K562 (cell line): ENCODE data around the gene ARPC1A. TPM values are rescaled to one million over a fixed set of nuclear protein-coding genes. Genes with fewer than 3 reads are reported as not detected.
A peak's percentile ranks its signal among the peaks of the same experiment; 100 is the strongest.

Experiments used
- E2F1 ChIP-seq: sonication (generic); formaldehyde crosslinking; IDR thresholded peaks from 2 replicates; pipeline ENCODE4 v1.8.1; 2023; ENCODE audit warnings: mild to moderate bottlenecking, missing genetic modification reagents, moderate library complexity
- ESRRB ChIP-seq: fragments of 250-450 bp; sonication (Bioruptor Pico); IDR thresholded peaks from 2 replicates; pipeline ENCODE4 v1.5.0; 2020; ENCODE audit warnings: mild to moderate bottlenecking, moderate library complexity, borderline replicate concordance
- POLR2B ChIP-seq: fragments of 450-650 bp; IDR thresholded peaks from 2 replicates; pipeline ENCODE4 v1.6.1; 2018; ENCODE audit warnings: low read depth; ENCODE audit not compliant: partially characterized antibody
- TRIM24 ChIP-seq, 2 experiments: fragments of 450-650 bp; IDR thresholded peaks; 2 replicates each; pipeline ENCODE4 v1.6.1; 2016
- ZNF407 ChIP-seq: fragments of 450-650 bp; IDR thresholded peaks from 2 replicates; pipeline ENCODE4 v1.6.1; 2016; ENCODE audit warnings: low read depth
- polyA plus RNA-seq, 8 experiments: library from polyadenylated mRNA; depleted of rRNA in 4 of 8; stranded (reverse) in 5 of 8; unstranded in 3 of 8; fragments of >200 nt; fragmentation: Nextera tagmentation in 2 of 8; fragmentation: Illumina TruSeq in 1 of 8; extraction: Ambion mirVana in 2 of 8; extraction: Trizol in 1 of 8; gene quantifications; 2 replicates each; pipeline versions ENCODE4 v1.2.1 to v1.2.3, GENCODE V29; 2011 to 2014; ENCODE audit warnings: inconsistent platforms in 1 of 8, missing spikeins in 1 of 8
- total RNA-seq, 7 experiments: library from RNA; depleted of rRNA in 6 of 7; stranded (reverse); fragments of >200 nt in 6 of 7; fragmentation: Illumina TruSeq in 2 of 7; extraction: Trizol in 2 of 7; gene quantifications; 2 replicates each; pipeline versions ENCODE4 v1.2.1 to v1.2.3, GENCODE V29; 2011 to 2021; ENCODE audit warnings: low replicate concordance in 1 of 7
- TF ChIP-seq, protein P1 (sequence below): fragments of 200-600 bp; sonication (generic); IDR thresholded peaks from one replicate; pipeline ENCODE4 v1.6.1; 2012; ENCODE audit warnings: mild to moderate bottlenecking, low read depth, low read length, inconsistent platforms

Gene ARPC1A
- total and polyA plus RNA-seq, 9 of the 15 experiments (the other 6 are each of a cell fraction or from before 2014, with no cell fraction given): 39.5 to 151 (median 86.1) TPM

- TF ChIP-seq, protein P1, sequence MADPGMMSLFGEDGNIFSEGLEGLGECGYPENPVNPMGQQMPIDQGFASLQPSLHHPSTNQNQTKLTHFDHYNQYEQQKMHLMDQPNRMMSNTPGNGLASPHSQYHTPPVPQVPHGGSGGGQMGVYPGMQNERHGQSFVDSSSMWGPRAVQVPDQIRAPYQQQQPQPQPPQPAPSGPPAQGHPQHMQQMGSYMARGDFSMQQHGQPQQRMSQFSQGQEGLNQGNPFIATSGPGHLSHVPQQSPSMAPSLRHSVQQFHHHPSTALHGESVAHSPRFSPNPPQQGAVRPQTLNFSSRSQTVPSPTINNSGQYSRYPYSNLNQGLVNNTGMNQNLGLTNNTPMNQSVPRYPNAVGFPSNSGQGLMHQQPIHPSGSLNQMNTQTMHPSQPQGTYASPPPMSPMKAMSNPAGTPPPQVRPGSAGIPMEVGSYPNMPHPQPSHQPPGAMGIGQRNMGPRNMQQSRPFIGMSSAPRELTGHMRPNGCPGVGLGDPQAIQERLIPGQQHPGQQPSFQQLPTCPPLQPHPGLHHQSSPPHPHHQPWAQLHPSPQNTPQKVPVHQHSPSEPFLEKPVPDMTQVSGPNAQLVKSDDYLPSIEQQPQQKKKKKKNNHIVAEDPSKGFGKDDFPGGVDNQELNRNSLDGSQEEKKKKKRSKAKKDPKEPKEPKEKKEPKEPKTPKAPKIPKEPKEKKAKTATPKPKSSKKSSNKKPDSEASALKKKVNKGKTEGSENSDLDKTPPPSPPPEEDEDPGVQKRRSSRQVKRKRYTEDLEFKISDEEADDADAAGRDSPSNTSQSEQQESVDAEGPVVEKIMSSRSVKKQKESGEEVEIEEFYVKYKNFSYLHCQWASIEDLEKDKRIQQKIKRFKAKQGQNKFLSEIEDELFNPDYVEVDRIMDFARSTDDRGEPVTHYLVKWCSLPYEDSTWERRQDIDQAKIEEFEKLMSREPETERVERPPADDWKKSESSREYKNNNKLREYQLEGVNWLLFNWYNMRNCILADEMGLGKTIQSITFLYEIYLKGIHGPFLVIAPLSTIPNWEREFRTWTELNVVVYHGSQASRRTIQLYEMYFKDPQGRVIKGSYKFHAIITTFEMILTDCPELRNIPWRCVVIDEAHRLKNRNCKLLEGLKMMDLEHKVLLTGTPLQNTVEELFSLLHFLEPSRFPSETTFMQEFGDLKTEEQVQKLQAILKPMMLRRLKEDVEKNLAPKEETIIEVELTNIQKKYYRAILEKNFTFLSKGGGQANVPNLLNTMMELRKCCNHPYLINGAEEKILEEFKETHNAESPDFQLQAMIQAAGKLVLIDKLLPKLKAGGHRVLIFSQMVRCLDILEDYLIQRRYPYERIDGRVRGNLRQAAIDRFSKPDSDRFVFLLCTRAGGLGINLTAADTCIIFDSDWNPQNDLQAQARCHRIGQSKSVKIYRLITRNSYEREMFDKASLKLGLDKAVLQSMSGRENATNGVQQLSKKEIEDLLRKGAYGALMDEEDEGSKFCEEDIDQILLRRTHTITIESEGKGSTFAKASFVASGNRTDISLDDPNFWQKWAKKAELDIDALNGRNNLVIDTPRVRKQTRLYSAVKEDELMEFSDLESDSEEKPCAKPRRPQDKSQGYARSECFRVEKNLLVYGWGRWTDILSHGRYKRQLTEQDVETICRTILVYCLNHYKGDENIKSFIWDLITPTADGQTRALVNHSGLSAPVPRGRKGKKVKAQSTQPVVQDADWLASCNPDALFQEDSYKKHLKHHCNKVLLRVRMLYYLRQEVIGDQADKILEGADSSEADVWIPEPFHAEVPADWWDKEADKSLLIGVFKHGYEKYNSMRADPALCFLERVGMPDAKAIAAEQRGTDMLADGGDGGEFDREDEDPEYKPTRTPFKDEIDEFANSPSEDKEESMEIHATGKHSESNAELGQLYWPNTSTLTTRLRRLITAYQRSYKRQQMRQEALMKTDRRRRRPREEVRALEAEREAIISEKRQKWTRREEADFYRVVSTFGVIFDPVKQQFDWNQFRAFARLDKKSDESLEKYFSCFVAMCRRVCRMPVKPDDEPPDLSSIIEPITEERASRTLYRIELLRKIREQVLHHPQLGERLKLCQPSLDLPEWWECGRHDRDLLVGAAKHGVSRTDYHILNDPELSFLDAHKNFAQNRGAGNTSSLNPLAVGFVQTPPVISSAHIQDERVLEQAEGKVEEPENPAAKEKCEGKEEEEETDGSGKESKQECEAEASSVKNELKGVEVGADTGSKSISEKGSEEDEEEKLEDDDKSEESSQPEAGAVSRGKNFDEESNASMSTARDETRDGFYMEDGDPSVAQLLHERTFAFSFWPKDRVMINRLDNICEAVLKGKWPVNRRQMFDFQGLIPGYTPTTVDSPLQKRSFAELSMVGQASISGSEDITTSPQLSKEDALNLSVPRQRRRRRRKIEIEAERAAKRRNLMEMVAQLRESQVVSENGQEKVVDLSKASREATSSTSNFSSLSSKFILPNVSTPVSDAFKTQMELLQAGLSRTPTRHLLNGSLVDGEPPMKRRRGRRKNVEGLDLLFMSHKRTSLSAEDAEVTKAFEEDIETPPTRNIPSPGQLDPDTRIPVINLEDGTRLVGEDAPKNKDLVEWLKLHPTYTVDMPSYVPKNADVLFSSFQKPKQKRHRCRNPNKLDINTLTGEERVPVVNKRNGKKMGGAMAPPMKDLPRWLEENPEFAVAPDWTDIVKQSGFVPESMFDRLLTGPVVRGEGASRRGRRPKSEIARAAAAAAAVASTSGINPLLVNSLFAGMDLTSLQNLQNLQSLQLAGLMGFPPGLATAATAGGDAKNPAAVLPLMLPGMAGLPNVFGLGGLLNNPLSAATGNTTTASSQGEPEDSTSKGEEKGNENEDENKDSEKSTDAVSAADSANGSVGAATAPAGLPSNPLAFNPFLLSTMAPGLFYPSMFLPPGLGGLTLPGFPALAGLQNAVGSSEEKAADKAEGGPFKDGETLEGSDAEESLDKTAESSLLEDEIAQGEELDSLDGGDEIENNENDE: no peak
- TF ChIP-seq ZNF407 (no peak), TRIM24 (IDR thresholded peaks at IDR 0.05) (peak in 1 of 2 experiments; percentile 26; a peak in 1 of 4 replicates), E2F1 (CRISPR knock-in tag) (no peak), POLR2B (no peak), ESRRB (CRISPR knock-in tag) (no peak)
Measured at GRCh38 chr7:99369767-99370391, 44.2 kb downstream of the ARPC1A start (continued).
